ENCODE results near the gene ABHD16A.

ABHD16A gene

DNA sequence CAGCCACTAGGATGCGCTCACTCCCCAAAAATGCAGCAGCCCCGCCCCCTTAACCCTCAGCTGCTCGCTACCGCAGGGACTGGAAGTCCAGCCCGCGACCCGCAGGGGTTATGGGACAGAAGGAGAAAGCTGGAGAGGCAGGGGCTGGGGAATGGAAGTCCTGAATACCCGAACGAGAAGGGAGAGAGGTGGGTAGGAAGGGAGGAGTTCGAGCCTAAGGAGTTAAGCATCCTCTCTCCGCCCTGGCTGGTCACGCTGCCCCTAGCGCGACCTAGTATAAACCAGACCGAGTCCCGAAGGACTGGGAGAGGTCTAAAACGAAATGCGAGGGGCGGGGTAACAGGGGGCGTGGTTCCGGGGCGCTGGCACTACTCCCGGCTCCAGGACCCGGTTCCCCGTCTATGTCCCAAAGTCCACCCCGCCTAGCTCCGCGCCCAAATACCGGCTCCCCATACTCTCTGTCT is 26.4 kb upstream of the ABHD16A start:
- Histone ChIP-seq H3K9me3 (ENCODE audit: low read length) (no peaks in the 10 kb centered on the region), H3K27me3 (ENCODE audit: control insufficient read depth in 1 of 2, insufficient read depth in 2 of 2, low read length in 2 of 2) (no peaks in the 10 kb centered on the region), H3K27ac (ENCODE audit: low read depth, low read length) (peak overlapping the region; percentile 89), H3K36me3 (ENCODE audit: insufficient read depth, low read length) (peaks cover 51% of the 10 kb centered on the region), H3K4me3 (ENCODE audit: low read depth in 1 of 2, low read length in 2 of 2) (peak overlapping the region; percentile 76 to 91), H3K9ac (ENCODE audit: low read length) (peak overlapping the region; percentile 96), H3K4me1 (ENCODE audit: insufficient read depth, low read length) (peaks cover 29% of the 10 kb centered on the region)

DNA sequence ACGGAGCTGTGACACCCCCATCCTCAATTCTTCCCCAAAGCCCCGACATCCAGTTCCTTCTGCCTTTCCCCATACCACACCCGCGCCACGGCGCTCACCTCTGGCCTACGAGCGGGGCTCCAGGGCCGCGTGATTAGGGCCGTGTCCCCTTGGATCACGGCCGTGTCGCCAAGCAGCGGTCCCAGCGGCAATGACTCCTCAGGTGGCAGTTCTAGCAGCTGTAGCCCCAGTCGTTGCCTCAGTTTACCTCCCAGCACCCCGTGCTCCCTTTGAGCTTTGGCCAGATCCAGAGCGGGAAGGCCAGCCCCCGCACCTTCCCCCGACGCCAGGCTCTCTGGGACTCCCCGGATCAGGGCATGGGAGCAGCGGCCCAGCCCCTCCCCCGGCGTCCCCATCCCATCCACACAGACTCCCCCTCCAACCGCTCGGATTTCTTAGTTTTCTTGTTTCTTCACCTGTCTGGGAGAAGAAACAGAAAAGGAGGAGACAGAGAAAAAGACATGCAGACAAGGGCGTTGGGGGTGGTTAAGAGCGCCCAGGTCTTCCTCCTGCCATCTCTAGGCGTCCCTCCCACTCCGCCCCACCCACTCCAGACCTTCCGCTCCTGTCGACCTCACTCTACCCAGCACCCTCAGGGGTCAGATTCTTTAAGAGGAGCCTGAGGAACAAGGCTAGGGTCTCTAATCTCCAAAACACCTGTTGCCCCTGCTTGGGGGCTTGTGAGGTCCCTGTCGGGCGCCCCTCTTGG is 25.8 kb upstream of the ABHD16A start, which contains the start of gene DDAH2:
TSS of gene DDAH2 (minus strand) at position 533 of the 748 bp plus-strand sequence. CDS start at position 395, 138 bp downstream.
- Histone ChIP-seq H3K9me3 (ENCODE audit: low read length) (no peaks in the 10 kb centered on the region), H3K4me3 (ENCODE audit: low read depth in 1 of 2, low read length in 2 of 2) (peak within 1 kb of the TSS; percentile 76 to 91), H3K9ac (ENCODE audit: low read length) (peak within 1 kb of the TSS; percentile 96), H3K4me1 (ENCODE audit: insufficient read depth, low read length) (peaks cover 23% of the 10 kb centered on the region), H3K36me3 (ENCODE audit: insufficient read depth, low read length) (peaks cover 47% of the 10 kb centered on the region), H3K27me3 (ENCODE audit: control insufficient read depth in 1 of 2, insufficient read depth in 2 of 2, low read length in 2 of 2) (no peaks in the 10 kb centered on the region), H3K27ac (ENCODE audit: low read depth, low read length) (peak within 1 kb of the TSS; percentile 89)

DNA sequence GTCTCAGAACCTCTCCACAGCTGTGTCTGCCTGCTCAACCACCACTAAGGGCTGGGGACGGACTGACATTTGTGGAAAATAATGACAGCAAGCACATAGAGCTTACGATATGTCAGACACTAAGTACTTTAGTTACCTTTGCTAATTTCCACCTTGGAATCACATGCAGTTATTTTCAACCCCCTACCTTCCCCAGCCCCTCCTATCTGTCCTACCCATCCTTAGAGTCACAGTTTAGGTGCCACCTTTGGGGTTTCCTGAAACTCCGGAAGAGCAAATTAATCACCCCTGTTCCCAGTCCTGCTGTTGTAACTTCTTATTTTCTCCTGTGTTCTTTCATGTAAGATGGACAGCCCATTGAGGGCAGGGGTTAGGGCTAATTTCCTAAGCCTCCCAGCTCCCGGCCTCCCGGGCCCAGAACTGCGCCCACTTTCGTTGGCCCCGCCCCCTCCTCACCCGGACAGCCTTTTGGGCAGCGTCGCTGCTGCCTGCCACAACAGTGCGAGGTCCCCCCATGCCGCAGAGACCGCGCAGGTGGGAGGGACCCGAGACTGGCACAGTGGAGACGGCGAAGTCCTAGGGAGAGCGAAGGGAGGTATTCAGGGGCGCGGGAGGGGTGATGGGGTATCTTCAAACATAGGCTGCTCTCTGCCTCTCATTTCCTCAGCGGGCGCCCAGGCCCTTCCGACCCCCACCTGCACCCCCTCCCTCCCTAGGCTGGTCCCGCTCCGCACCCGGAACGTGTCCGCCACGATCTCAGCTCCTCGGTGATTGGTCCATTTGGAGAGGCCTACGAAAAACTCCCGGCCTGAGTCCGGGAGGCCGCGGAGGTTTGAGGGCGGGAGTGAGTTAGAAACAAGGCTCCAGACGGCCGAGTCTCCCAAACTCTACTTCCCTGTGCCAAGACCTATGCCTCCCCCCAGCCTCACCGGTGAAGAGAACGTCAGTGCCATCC is 24.9 kb upstream of the ABHD16A start:
- no peaks in the 10 kb centered on the region for H3K27me3 ChIP-seq (ENCODE audit: control insufficient read depth in 1 of 2, insufficient read depth in 2 of 2, low read length in 2 of 2)
- peak overlapping the region; percentile 89 for H3K27ac ChIP-seq (ENCODE audit: low read depth, low read length)
- H3K4me1 ChIP-seq (ENCODE audit: insufficient read depth, low read length), result peaks cover 23% of the 10 kb centered on the region
- no peaks in the 10 kb centered on the region for H3K9me3 ChIP-seq (ENCODE audit: low read length)
- peak overlapping the region; percentile 96 for H3K9ac ChIP-seq (ENCODE audit: low read length)
- H3K4me3 ChIP-seq (ENCODE audit: low read depth in 1 of 2, low read length in 2 of 2), result peak overlapping the region; percentile 76 to 91
- peaks cover 37% of the 10 kb centered on the region for H3K36me3 ChIP-seq (ENCODE audit: insufficient read depth, low read length)

DNA sequence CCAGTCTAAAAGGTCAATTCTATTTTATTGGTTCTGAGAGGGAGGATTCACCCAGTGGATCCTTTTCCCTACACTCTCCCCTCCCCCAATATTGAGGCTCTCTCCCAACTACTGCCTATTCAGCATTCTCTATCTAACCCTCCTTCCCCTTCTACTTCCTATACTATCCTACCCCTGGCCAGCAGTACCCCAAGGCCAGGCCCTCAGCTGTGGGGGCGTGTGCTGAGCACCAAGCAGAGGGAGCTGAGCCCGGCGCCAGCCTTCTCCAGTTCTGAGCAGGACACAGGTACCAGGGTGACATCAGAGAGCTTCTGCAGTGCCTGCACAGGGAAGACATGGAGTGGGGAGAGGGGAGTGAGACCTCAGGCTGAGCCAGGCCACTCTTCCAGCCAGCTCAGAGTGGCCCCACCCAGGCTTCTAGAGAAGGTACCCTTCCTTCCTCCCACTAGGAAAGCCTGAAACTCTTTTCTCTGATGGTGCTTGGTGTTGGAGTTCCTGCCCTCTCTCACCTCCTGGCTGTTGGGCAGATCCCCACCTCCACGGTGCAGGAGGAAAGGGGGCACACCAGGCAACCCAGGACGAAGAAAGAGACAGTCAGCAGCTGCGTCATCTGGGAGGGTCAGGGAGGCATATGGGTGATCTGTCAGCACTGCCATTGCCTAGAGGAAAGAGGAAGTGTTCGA is 24.1 kb upstream of the ABHD16A start:
- Histone ChIP-seq H3K4me1 (ENCODE audit: insufficient read depth, low read length) (peaks cover 23% of the 10 kb centered on the region), H3K36me3 (ENCODE audit: insufficient read depth, low read length) (peaks cover 31% of the 10 kb centered on the region), H3K9ac (ENCODE audit: low read length) (peak overlapping the region; percentile 11), H3K9me3 (ENCODE audit: low read length) (no peaks in the 10 kb centered on the region), H3K27ac (ENCODE audit: low read depth, low read length) (peak overlapping the region; percentile 38), H3K4me3 (ENCODE audit: low read depth in 1 of 2, low read length in 2 of 2) (no peak overlapping the region), H3K27me3 (ENCODE audit: control insufficient read depth in 1 of 2, insufficient read depth in 2 of 2, low read length in 2 of 2) (no peaks in the 10 kb centered on the region)

DNA sequence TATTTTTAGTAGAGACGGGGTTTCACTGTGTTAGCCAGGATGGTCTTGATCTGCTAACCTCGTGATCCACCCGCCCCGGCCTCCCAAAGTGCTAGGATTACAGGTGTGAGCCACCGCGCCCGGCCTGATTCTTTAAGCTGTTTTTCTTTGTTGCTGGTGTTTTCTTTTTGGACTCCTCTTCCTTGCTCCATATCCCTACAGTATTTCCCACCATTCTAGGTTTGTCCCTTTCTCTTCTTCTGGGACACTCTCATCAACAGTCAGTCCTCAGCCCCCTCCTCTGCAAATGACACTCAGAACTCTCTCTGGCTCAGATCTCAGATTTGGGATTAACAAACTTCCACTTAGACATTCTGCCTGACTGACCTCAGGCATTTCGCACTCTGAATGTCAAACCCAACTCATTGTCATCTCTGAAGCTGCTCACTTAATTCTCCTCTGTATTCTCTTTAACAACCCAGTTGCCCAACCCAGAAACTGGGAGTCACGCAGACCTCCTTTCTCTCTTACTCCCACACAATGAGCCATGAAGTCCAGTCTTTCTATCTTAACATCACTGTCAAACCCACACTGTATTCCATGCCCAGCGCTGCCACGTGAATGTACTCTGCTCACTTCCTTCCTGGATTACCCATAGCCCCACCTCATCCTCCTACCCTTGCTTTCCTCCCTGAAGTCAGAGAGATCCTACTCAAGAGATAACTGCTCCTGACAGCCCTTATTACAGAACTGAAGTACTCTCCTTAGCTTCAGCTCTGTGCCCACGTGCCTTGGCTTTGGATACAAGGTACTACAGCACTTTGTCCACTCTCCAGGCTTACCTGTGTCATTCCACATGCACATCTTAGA is 22.6 kb upstream of the ABHD16A start:
- Histone ChIP-seq H3K9me3 (ENCODE audit: low read length) (no peaks in the 10 kb centered on the region), H3K4me3 (ENCODE audit: low read depth in 1 of 2, low read length in 2 of 2) (no peak overlapping the region), H3K36me3 (ENCODE audit: insufficient read depth, low read length) (peaks cover 23% of the 10 kb centered on the region), H3K4me1 (ENCODE audit: insufficient read depth, low read length) (peaks cover 20% of the 10 kb centered on the region), H3K9ac (ENCODE audit: low read length) (no peak overlapping the region), H3K27ac (ENCODE audit: low read depth, low read length) (no peak overlapping the region), H3K27me3 (ENCODE audit: control insufficient read depth in 1 of 2, insufficient read depth in 2 of 2, low read length in 2 of 2) (no peaks in the 10 kb centered on the region)

DNA sequence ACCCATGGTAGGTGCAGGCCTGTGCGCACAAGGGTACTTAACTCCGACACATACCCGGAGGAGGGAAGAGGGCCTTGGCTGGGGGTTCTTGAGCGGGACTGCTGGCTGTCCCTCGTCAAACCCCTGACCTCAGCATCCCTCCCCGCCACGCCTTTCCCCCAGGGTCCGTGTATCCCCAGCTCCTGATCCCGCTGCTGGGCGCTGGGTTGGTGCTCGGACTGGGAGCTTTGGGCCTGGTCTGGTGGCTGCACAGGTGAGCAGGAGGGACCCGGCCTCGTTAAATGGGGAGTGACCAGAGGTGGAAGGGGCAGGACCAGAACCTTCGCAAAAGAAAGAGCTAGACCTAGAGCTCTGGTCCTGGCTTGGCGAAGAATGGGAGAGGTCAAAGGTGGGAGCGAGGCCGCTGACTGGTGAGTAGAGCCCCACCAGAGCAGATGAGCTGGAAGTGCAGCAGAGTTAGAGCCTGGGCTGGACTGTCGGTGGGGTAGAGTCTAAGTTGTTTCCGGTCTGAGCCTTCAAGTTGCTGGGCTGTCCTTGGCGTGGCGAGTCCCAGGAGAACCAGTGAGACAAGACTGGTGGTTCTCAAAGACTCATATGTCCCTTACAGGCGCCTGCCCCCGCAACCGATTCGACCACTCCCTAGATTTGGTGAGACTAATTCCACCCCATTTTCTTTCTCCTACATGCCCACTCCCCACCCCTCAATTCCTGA is 21.0 kb upstream of the ABHD16A start:
- H3K4me3 ChIP-seq (ENCODE audit: low read depth in 1 of 2, low read length in 2 of 2), result no peak overlapping the region
- peaks cover 15% of the 10 kb centered on the region for H3K4me1 ChIP-seq (ENCODE audit: insufficient read depth, low read length)
- H3K9me3 ChIP-seq (ENCODE audit: low read length), result no peaks in the 10 kb centered on the region
- no peaks in the 10 kb centered on the region for H3K27me3 ChIP-seq (ENCODE audit: control insufficient read depth in 1 of 2, insufficient read depth in 2 of 2, low read length in 2 of 2)
- no peak overlapping the region for H3K9ac ChIP-seq (ENCODE audit: low read length)
- H3K27ac ChIP-seq (ENCODE audit: low read depth, low read length), result no peak overlapping the region
- peaks cover 23% of the 10 kb centered on the region for H3K36me3 ChIP-seq (ENCODE audit: insufficient read depth, low read length)

DNA sequence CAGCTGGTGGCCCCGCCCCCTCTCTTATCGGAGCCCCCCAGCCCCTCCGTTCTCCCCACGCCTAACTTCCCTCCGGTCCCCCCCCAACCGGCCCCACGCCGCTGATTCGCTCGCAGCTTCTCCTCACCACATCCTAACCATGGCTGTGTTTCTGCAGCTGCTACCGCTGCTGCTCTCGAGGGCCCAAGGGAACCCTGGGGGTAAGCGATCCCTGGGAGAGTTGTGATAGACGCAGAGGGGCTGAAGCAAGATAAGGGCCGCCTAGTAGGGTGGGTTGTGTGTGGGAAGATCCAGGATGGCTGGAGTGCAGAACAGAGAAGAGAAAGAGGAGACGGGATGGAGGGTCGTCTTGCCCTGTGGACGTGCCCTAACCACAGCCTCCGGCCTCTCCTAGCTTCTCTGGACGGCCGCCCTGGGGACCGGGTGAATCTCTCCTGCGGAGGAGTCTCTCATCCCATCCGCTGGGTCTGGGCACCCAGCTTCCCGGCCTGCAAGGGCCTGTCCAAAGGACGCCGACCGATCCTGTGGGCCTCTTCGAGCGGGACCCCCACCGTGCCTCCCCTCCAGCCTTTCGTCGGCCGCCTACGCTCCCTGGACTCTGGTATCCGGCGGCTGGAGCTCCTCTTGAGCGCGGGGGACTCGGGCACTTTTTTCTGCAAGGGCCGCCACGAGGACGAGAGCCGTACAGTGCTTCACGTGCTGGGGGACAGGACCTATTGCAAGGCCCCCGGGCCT is 20.3 kb upstream of the ABHD16A start, which contains the start of gene MPIG6B:
TSS of gene MPIG6B (plus strand) at position 129 of the 735 bp plus-strand sequence. CDS start at position 140, 11 bp downstream.
- H3K36me3 ChIP-seq (ENCODE audit: insufficient read depth, low read length), result peaks cover 23% of the 10 kb centered on the region
- H3K27ac ChIP-seq (ENCODE audit: low read depth, low read length), result no peak within 1 kb of the TSS
- H3K9me3 ChIP-seq (ENCODE audit: low read length), result no peaks in the 10 kb centered on the region
- H3K4me1 ChIP-seq (ENCODE audit: insufficient read depth, low read length), result peaks cover 10% of the 10 kb centered on the region
- H3K27me3 ChIP-seq (ENCODE audit: control insufficient read depth in 1 of 2, insufficient read depth in 2 of 2, low read length in 2 of 2), result no peaks in the 10 kb centered on the region
- H3K4me3 ChIP-seq (ENCODE audit: low read depth in 1 of 2, low read length in 2 of 2), result no peak within 1 kb of the TSS
- no peak within 1 kb of the TSS for H3K9ac ChIP-seq (ENCODE audit: low read length)

DNA sequence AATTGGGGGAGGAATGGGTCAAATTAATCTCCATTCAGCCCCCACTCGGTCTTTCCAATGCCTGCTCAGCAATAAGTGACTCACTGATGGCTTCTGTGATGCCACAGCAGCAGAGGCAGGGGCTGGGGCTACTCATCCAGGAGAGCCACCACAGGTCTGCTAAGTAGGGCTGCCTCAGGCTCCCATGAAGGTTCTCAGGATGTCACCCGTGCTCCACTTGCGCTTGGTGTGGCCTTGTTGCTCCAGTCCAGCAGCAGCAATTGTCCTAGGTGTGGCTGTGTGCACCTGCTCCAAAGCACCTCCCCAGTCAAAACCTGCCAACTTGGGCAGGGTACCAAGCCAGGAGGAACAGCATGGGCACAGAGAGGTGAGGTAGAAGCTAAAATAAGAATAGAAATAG is 19.0 kb upstream of the ABHD16A start:
- H3K9ac ChIP-seq (ENCODE audit: low read length), result no peak overlapping the region
- no peak overlapping the region for H3K4me3 ChIP-seq (ENCODE audit: low read depth in 1 of 2, low read length in 2 of 2)
- H3K27ac ChIP-seq (ENCODE audit: low read depth, low read length), result no peak overlapping the region

DNA sequence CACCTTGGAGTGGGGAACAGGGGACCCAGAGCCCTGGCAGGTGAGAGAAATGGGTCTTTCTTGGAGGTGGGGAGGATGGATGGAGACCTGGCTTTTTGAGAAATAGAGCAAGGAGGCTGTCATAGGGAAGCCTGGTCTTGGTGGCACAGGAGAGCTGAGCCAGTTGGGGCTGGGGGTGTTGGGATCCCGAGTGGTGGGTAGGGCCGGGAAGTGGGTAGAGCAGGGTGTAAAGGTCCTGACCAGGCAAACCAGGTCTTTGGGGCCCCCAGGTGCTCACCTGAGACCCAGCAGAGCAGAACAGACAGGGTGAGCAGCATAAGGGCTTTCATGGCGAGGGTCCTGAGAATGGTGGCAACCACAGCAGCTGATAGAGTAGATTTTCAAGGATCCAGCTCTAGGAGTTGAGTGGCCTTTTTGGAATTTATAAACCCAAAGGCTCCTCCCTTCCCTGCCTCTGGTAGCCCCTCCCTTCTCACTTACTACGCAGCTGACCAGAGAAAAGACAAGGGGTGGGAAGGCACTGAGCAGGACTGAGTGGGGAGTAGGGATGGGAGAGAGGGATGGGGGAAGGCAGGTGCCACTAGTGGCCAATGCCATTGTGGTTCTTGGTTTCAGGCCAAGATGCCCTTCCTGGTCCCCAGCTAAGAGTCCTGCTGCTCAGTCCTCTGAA is 18.4 kb upstream of the ABHD16A start, which contains the start of gene LY6G6C:
TSS of gene LY6G6C (minus strand) at position 396 of the 670 bp plus-strand sequence. CDS start at position 329, 67 bp downstream.
- Histone ChIP-seq H3K27ac (ENCODE audit: low read depth, low read length) (no peak within 1 kb of the TSS), H3K36me3 (ENCODE audit: insufficient read depth, low read length) (peaks cover 7% of the 10 kb centered on the region), H3K9ac (ENCODE audit: low read length) (no peak within 1 kb of the TSS), H3K27me3 (ENCODE audit: control insufficient read depth in 1 of 2, insufficient read depth in 2 of 2, low read length in 2 of 2) (no peaks in the 10 kb centered on the region), H3K4me1 (ENCODE audit: insufficient read depth, low read length) (no peaks in the 10 kb centered on the region), H3K9me3 (ENCODE audit: low read length) (no peaks in the 10 kb centered on the region), H3K4me3 (ENCODE audit: low read depth in 1 of 2, low read length in 2 of 2) (no peak within 1 kb of the TSS)

More for the DNA sequence above, 19.0 kb upstream of the ABHD16A start:
- Histone ChIP-seq H3K36me3 (ENCODE audit: insufficient read depth, low read length) (peaks cover 14% of the 10 kb centered on the region), H3K4me1 (ENCODE audit: insufficient read depth, low read length) (no peaks in the 10 kb centered on the region), H3K9me3 (ENCODE audit: low read length) (no peaks in the 10 kb centered on the region), H3K27me3 (ENCODE audit: control insufficient read depth in 1 of 2, insufficient read depth in 2 of 2, low read length in 2 of 2) (no peaks in the 10 kb centered on the region)

All from muscle layer of colon (tissue), 2 donors.